Activated CD8-positive, alpha-beta memory T cell treated with anti-CD3 and anti-CD28 coated beads for 4 hours (primary cell): ENCODE measurements around the gene BCR.

Source experiments
- DNase-seq, 2 donors: peaks; one replicate each; pipeline ENCODE4 v3.0.0-alpha.2; 2020; ENCODE audit warnings: low read depth in 2 of 2

Gene BCR

GRCh38 chr22:23217171-23218052 lies 37.1 kb downstream of the BCR start:
- DNase-seq, result no peak

GRCh38 chr22:23218053-23218866 lies 38.0 kb downstream of the BCR start:
- no peak for DNase-seq

GRCh38 chr22:23218867-23219251 lies 38.5 kb downstream of the BCR start:
- no peak for DNase-seq

- no peak for DNase-seq
Measured at GRCh38 chr22:23219317-23219716, 39.0 kb downstream of the BCR start.

GRCh38 chr22:23219822-23220484 lies 39.6 kb downstream of the BCR start:
- no peak for DNase-seq

- no peak for DNase-seq
Measured at GRCh38 chr22:23220485-23221350, 40.4 kb downstream of the BCR start.

- DNase-seq, result no peak
Measured at GRCh38 chr22:23221351-23221804, 41.1 kb downstream of the BCR start.

- DNase-seq, result no peak
Measured at GRCh38 chr22:23222033-23222792, 41.9 kb downstream of the BCR start.

- no peak for DNase-seq
Measured at GRCh38 chr22:23222793-23223568, 42.7 kb downstream of the BCR start.

- DNase-seq, result no peak
Measured at GRCh38 chr22:23223569-23224317, 43.4 kb downstream of the BCR start.

GRCh38 chr22:23224846-23225245 lies 44.5 kb downstream of the BCR start:
- DNase-seq, result no peak

GRCh38 chr22:23225337-23225723 lies 45.0 kb downstream of the BCR start:
- DNase-seq, result no peak

- DNase-seq, result no peak
Measured at GRCh38 chr22:23225724-23226496, 45.6 kb downstream of the BCR start.

GRCh38 chr22:23226497-23226850 lies 46.2 kb downstream of the BCR start:
- DNase-seq, result no peak

- no peak for DNase-seq
Measured at GRCh38 chr22:23227380-23227779, 47.1 kb downstream of the BCR start.

GRCh38 chr22:23228503-23228902 lies 48.2 kb downstream of the BCR start:
- no peak for DNase-seq

- DNase-seq, result no peak
Measured at GRCh38 chr22:23229646-23230045, 49.3 kb downstream of the BCR start.

- no peak for DNase-seq
Measured at GRCh38 chr22:23230348-23231068, 50.2 kb downstream of the BCR start.
